Inflammatory macrophage (primary cell): ENCODE data around the gene PPARGC1A.

Experiments
- DNase-seq, 2 donors: peaks; one replicate each; pipeline ENCODE4 v3.0.0-alpha.2; 2020 to 2022

Gene PPARGC1A

GRCh38 chr4:23835774-23836478 is 53.9 kb downstream of the PPARGC1A start:
- no peak for DNase-seq

DNA sequence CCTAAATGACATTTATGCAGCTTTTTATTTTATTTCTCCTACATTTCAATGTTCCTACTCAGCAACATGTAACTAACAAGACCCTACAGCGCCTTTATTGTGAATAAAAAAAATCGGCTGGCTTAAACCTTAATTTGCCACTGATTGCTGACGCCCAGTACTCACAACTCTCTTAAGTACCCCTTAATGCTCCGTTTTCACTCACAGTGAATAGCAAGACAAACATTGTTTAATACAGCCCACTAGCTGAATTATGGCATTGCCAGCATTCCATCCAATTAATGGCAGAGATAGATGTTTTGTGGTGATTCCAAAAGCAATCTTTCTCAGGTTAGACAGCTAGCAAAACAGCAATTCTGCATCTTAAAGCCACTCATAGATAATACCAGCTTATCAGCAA is 61.1 kb downstream of the PPARGC1A start:
- no peak for DNase-seq

GRCh38 chr4:23828020-23828715 is 61.7 kb downstream of the PPARGC1A start:
- no peak for DNase-seq

GRCh38 chr4:23822181-23822580 is 67.7 kb downstream of the PPARGC1A start:
- DNase-seq, result no peak

DNA sequence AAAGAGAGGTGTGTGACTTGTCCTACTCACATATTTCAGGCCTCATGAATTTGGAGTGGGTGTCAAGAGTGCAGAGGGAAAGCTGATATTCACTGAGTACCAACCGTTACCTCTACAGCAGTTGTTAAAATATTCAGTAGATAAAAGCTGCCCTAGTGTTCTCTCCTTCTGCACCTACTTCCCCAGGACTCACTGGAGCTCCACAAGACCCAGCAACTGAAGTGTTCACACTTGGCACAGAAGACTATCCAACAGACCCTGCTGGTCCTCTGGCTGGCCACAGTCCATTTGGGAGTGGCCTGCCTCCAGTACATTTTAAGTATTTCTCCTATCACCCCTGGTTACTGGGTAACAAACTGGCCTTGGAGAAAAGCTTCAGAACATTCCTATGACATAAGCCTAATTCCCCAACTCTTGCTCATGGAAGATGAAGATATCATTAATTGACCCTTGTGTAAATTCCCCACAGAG is 70.8 kb downstream of the PPARGC1A start:
- DNase-seq, result no peak

GRCh38 chr4:23818097-23818885 is 71.6 kb downstream of the PPARGC1A start:
- DNase-seq, result no peak

- no peak for DNase-seq
Measured at GRCh38 chr4:23814996-23815660, 74.7 kb downstream of the PPARGC1A start.

DNA sequence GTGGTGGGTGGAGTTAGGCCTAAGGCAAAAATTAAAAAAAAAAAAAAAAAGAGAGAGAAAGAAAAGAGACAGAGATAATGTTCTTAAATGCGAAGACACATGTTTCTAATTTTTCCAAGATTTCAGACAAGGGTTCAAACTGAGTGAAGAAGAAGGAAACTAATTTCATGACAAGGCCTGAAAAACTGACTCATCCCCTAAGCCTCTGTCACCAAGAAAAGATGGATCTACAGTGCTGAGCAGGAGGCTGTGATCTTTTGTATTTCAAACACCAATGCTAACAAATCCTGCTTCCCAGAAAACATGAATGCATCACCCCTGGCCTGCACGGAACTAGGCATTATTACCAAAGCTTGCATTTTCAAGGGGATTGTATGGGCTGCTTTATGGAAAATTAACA is 75.3 kb downstream of the PPARGC1A start:
- no peak for DNase-seq

GRCh38 chr4:23811161-23811560 is 78.7 kb downstream of the PPARGC1A start:
- no peak for DNase-seq

DNA sequence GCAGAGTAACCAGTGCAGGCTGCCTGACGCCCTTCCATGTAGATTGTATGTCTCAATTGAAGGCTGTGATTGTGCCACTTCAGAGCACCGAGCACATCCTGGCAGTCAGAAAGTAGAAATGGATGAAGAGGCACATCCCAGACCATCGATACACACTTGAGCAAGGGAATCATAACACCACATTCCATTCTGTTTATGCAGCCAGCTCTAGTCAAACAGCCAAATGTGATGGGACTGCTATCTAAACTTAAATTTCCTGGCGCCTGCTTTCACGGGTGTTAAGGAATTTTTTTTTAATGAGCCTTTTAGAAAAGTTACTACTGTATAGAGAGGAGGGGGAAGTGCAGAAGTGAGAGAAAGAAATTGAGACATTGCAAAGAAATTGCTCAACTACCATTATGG is 84.4 kb downstream of the PPARGC1A start:
- DNase-seq, result no peak

GRCh38 chr4:23789762-23790161 is 100.1 kb downstream of the PPARGC1A start:
- no peak for DNase-seq

DNA sequence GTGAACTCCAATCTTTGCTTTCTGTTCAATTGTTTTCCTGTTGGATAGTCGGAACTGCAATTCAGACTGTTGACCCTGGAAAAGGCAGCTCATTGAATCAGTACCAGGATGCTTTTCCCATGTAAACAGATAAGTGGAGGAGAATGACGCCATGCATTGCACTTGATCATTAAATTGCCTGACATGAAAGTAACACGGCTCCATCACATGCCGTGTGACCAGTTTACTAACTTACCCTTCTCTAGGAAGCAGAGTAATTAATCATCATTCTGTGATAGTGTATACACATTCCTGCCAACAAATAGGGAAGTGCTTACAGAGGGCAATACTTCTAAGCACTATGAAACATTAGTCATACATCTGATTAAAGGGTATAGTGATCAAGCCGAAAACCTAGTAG is 101.4 kb downstream of the PPARGC1A start:
- DNase-seq, result no peak

GRCh38 chr4:23788027-23788426 is 101.8 kb downstream of the PPARGC1A start:
- DNase-seq, result no peak

DNA sequence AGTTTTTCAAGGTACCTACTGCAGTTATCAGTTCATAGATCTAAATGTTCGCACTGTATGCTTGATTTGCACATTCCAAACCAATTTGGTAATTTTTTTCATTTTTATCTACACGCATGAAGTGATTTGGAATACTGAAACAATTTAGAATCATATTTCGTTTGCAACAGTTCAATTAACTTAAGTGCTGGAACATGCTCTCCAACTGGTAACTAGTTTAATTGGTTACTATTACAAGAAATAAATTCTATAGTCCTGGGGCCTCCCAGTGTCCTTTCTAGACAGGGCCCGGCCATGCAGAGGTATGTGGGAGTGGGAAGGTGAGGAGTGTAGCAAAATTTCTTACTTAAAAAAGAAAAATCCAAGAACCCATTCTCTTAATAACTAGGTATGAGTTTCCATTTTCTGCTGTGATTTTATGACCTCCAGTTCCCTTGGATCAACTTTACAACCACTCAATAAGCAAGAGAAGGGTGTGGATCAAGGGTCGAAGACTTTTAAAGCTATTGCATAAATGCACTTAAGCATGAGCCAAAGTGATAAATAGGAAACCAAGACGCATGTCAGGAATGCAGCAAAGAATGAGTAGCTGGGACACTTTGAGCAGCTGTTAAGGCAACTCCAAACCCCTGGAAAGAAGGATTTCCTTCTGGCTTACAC is 106.9 kb downstream of the PPARGC1A start:
- no peak for DNase-seq

DNA sequence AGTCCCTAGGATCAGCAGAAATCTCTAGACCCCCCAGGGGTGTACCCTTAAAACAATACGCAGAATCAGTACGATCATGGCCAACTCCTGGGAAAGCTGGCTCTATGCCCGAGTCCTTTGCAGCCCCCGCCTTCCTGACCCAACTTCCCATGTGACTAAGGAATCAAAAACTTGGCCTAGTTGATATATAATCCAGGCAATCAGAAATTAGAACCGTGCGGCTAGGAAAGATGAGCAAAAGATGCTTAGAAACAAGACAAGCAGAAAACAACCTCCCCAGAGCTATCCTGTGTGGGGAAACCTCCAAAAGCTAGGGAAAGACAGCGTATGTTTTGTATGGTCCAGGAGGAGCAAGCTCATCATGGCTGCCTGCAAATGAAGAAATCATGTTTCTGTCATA is 110.0 kb downstream of the PPARGC1A start:
- no peak for DNase-seq

DNA sequence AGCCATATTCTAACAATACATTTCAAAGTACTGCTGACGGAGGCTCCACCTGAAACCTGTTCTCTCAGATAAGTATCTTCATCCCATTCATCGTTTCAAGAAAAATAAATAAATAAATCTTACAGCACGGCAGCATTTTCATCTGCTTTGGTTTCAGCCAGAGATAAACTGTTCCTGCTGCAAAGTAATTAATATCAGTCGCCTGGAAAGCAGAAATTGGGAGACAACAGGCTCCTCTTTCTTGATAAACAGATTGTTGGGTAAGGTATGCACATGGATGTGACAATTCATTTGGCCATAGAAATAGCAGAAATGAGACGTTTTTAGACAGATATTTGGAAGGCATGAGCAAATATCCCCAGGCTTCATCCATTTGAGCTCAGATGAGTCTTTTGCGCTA is 110.4 kb downstream of the PPARGC1A start:
- no peak for DNase-seq

- DNase-seq, result no peak
Measured at GRCh38 chr4:23775694-23776093, 114.2 kb downstream of the PPARGC1A start.

GRCh38 chr4:23774909-23775308 is 114.9 kb downstream of the PPARGC1A start:
- no peak for DNase-seq

DNA sequence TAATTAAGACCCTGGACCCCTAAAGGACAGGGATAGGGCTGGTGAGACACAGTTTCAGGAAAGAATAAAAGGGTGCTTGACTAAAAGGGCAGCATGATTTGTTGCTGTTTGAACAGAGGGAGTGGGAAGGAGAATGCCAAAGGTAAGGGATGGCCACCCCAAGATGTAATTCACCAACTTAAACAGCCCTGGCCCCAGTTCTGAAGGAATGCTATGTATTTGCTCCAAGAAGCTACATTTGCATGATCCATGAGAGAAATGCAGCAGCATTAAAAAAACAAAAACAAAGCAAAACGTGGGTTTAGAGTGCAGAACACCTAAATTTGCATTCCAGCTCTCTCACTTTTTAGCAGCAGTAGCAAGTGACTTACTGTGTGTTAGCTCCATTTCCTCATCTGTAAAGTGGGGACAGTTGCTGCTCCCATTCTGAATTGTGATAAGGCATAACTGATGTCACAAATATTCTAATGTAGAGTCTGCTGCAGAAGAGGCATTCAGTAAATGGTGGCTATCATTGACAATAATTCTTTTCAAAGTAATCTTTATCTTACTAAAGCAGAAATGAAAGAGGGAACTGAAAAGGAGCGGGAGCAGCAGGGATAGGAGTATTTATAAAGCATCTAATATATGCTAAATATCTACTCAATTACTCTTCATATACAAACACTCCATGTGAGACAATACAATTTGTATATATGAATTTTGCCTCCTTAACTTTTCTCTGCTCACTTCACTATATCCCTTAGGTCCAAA is 115.8 kb downstream of the PPARGC1A start:
- no peak for DNase-seq

GRCh38 chr4:23770011-23770410 is 119.8 kb downstream of the PPARGC1A start:
- no peak for DNase-seq

GRCh38 chr4:23769406-23769805 is 120.4 kb downstream of the PPARGC1A start:
- no peak for DNase-seq

DNA sequence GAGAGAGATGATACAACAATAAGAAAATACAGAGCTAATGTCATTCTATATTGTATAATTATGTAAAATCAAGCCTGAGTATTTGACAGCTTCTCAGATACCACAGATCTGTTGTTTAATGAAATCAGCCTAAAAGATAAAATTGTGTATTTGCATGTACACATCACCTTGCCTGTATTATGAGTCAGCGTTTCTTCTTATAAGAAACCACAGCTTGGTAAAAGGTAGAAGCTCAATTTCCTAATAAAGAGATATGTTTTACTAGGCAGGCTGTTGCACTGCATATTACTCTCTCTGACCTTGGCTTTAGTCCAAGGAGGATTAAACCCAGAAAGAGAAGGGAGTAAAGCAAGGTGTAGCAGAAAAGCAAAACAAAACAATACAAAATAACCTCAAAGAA is 121.3 kb downstream of the PPARGC1A start:
- DNase-seq, result no peak
